Astrocyte (in vitro differentiated cells and primary cell): ENCODE measurements around the gene NSD2. TPM values are rescaled to one million over a fixed set of nuclear protein-coding genes. Genes with fewer than 3 reads are reported as not detected.

Experiments used
- DNase-seq: peaks from one replicate; pipeline ENCODE4 v3.0.0-alpha.2; 2010; ENCODE audit warnings: low read depth
- FAIRE-seq: peaks from 2 replicates; lab custom pipeline; 2011; peaks lifted over from hg19 to GRCh38; lab: Jason Lieb, UNC
- H2AFZ ChIP-seq: 2 replicates; pipeline ENCODE4 v1.6.0; 2012; ENCODE audit warnings: low read depth, low read length, inconsistent platforms
- H3K27ac ChIP-seq: 2 replicates; pipeline ENCODE4 v1.5.1; 2011; ENCODE audit warnings: low read depth, low read length, inconsistent platforms
- H3K27me3 ChIP-seq: 2 replicates; pipeline ENCODE4 v1.6.0; 2011; ENCODE audit warnings: low read length, inconsistent platforms; ENCODE audit not compliant: insufficient read depth
- H3K36me3 ChIP-seq: 2 replicates; pipeline ENCODE4 v1.5.1; 2011; ENCODE audit warnings: low read length, inconsistent platforms; ENCODE audit not compliant: insufficient read depth
- H3K4me1 ChIP-seq: 2 replicates; pipeline ENCODE4 v1.5.1; 2011; ENCODE audit warnings: low read length, inconsistent platforms; ENCODE audit not compliant: insufficient read depth
- H3K4me2 ChIP-seq: 2 replicates; pipeline ENCODE4 v1.6.0; 2012; ENCODE audit warnings: low read length, inconsistent platforms
- H3K4me3 ChIP-seq: 2 replicates; pipeline ENCODE4 v1.5.1; 2011; ENCODE audit warnings: low read depth, mild to moderate bottlenecking, low read length, inconsistent platforms; ENCODE audit not compliant: insufficient read depth
- H3K79me2 ChIP-seq: 2 replicates; pipeline ENCODE4 v1.6.0; 2012; ENCODE audit warnings: mild to moderate bottlenecking, low read length, inconsistent platforms; ENCODE audit not compliant: insufficient read depth
- H3K9ac ChIP-seq: 2 replicates; pipeline ENCODE4 v1.6.0; 2012; ENCODE audit warnings: mild to moderate bottlenecking, low read length, inconsistent platforms
- H3K9me3 ChIP-seq: 2 replicates; pipeline ENCODE4 v1.5.1; 2012; ENCODE audit warnings: low read depth, mild to moderate bottlenecking, low read length, inconsistent platforms; ENCODE audit not compliant: insufficient read depth
- H4K20me1 ChIP-seq: 2 replicates; pipeline ENCODE4 v1.6.0; 2012; ENCODE audit warnings: low read length, inconsistent platforms; ENCODE audit not compliant: insufficient read depth
- H3K27ac Mint-ChIP-seq: one replicate; pipeline ENCODE4 v1.8.0; 2021; ENCODE audit warnings: mild to moderate bottlenecking, mixed read lengths; ENCODE audit not compliant: unreplicated experiment
- H3K27me3 Mint-ChIP-seq: one replicate; pipeline ENCODE4 v1.8.0; 2021; ENCODE audit warnings: low read depth, mixed read lengths; ENCODE audit not compliant: unreplicated experiment
- H3K36me3 Mint-ChIP-seq: one replicate; pipeline ENCODE4 v1.8.0; 2021; ENCODE audit warnings: low read depth, mixed read lengths; ENCODE audit not compliant: unreplicated experiment
- H3K4me1 Mint-ChIP-seq: one replicate; pipeline ENCODE4 v1.8.0; 2021; ENCODE audit warnings: low read depth, mixed read lengths; ENCODE audit not compliant: unreplicated experiment
- H3K4me3 Mint-ChIP-seq: one replicate; pipeline ENCODE4 v1.8.0; 2021; ENCODE audit warnings: mild to moderate bottlenecking, moderate library complexity, mixed read lengths; ENCODE audit not compliant: unreplicated experiment
- H3K9me3 Mint-ChIP-seq: one replicate; pipeline ENCODE4 v1.8.0; 2021; ENCODE audit warnings: mild to moderate bottlenecking, mixed read lengths; ENCODE audit not compliant: unreplicated experiment
- CTCF ChIP-seq: IDR thresholded peaks from 2 replicates; pipeline ENCODE4 v1.5.1; 2011; ENCODE audit warnings: low read depth, mild to moderate bottlenecking, inconsistent platforms, low read length, moderate library complexity; ENCODE audit not compliant: insufficient read depth
- EZH2 ChIP-seq: IDR thresholded peaks from 2 replicates; pipeline ENCODE4 v1.6.1; 2012; ENCODE audit warnings: mild to moderate bottlenecking, low read length, inconsistent platforms; ENCODE audit not compliant: insufficient read depth
- total RNA-seq: library from RNA; stranded (reverse); gene quantifications from 2 replicates; pipeline ENCODE4 v1.2.1, GENCODE V29; 2021

Gene NSD2
- total RNA-seq, 1 donor from 2014 or later, result 31.3 TPM

- Mint-ChIP-seq H3K27me3 (no peaks in the 10 kb centered on the region), H3K4me1 (peaks cover 3% of the 10 kb centered on the region), H3K9me3 (no peaks in the 10 kb centered on the region), H3K4me3 (no peak overlapping the region), H3K27ac (no peak overlapping the region), H3K36me3 (peaks cover 9% of the 10 kb centered on the region)
- H2AFZ ChIP-seq, result no peak overlapping the region
- no peak overlapping the region for H3K9ac ChIP-seq
- H3K4me3 ChIP-seq, result no peak overlapping the region
- peaks cover 13% of the 10 kb centered on the region for H3K36me3 ChIP-seq
- DNase-seq (no peak), FAIRE-seq (no peak)
- H3K4me2 ChIP-seq, result no peak overlapping the region
- no peaks in the 10 kb centered on the region for H3K4me1 ChIP-seq
- H3K79me2 ChIP-seq, result peaks cover 11% of the 10 kb centered on the region
- TF ChIP-seq EZH2, result no peak
- no peak for TF ChIP-seq CTCF
- H3K27ac ChIP-seq, result no peak overlapping the region
- H3K9me3 ChIP-seq, result no peaks in the 10 kb centered on the region
- H4K20me1 ChIP-seq, result peaks cover 12% of the 10 kb centered on the region
- H3K27me3 ChIP-seq, result no peaks in the 10 kb centered on the region
These were observed 100.4 kb downstream of the NSD2 start for GRCh38 chr4:1971456-1972200.

GRCh38 chr4:1972414-1972813, 101.2 kb downstream of the NSD2 start:
- Histone ChIP-seq H3K4me3 (no peak overlapping the region), H3K9me3 (no peaks in the 10 kb centered on the region), H3K36me3 (peaks cover 17% of the 10 kb centered on the region), H3K27ac (no peak overlapping the region), H3K9ac (no peak overlapping the region), H3K27me3 (no peaks in the 10 kb centered on the region), H3K4me1 (no peaks in the 10 kb centered on the region), H4K20me1 (peaks cover 12% of the 10 kb centered on the region), H3K79me2 (peaks cover 10% of the 10 kb centered on the region), H2AFZ (no peak overlapping the region), H3K4me2 (no peak overlapping the region)
- FAIRE-seq, result no peak
- Mint-ChIP-seq H3K27me3 (no peaks in the 10 kb centered on the region), H3K9me3 (no peaks in the 10 kb centered on the region), H3K36me3 (peaks cover 9% of the 10 kb centered on the region), H3K4me3 (no peak overlapping the region), H3K27ac (no peak overlapping the region), H3K4me1 (peaks cover 3% of the 10 kb centered on the region)
- TF ChIP-seq CTCF, result no peak
- no peak for DNase-seq

GRCh38 chr4:1973218-1973617, 102.0 kb downstream of the NSD2 start:
- Histone ChIP-seq H3K4me3 (no peak overlapping the region), H2AFZ (no peak overlapping the region), H3K36me3 (peaks cover 20% of the 10 kb centered on the region), H4K20me1 (peaks cover 12% of the 10 kb centered on the region), H3K9me3 (no peaks in the 10 kb centered on the region), H3K9ac (no peak overlapping the region), H3K27me3 (no peaks in the 10 kb centered on the region), H3K79me2 (peaks cover 5% of the 10 kb centered on the region), H3K4me1 (no peaks in the 10 kb centered on the region), H3K27ac (no peak overlapping the region), H3K4me2 (no peak overlapping the region)
- FAIRE-seq (no peak), DNase-seq (no peak)
- H3K27ac Mint-ChIP-seq, result no peak overlapping the region
- H3K4me1 Mint-ChIP-seq, result peaks cover 3% of the 10 kb centered on the region
- no peak for TF ChIP-seq EZH2
- TF ChIP-seq CTCF, result no peak
- no peaks in the 10 kb centered on the region for H3K27me3 Mint-ChIP-seq
- no peaks in the 10 kb centered on the region for H3K9me3 Mint-ChIP-seq
- no peak overlapping the region for H3K4me3 Mint-ChIP-seq
- H3K36me3 Mint-ChIP-seq, result peaks cover 9% of the 10 kb centered on the region
